Glutamatergic neuron (in vitro differentiated cells): ENCODE measurements around the gene BCKDK. TPM values are rescaled to one million over a fixed set of nuclear protein-coding genes. Genes with fewer than 3 reads are reported as not detected.

Experiments
- DNase-seq: peaks from one replicate; pipeline ENCODE4 v3.0.0; 2022
- H3K27ac Mint-ChIP-seq: one replicate; pipeline ENCODE4 v1.8.0; 2020; ENCODE audit warnings: mild to moderate bottlenecking, mixed read lengths, inconsistent platforms; ENCODE audit not compliant: unreplicated experiment
- H3K27me3 Mint-ChIP-seq: one replicate; pipeline ENCODE4 v1.8.0; 2020; ENCODE audit warnings: mild to moderate bottlenecking, moderate library complexity, mixed read lengths, inconsistent platforms; ENCODE audit not compliant: unreplicated experiment
- H3K36me3 Mint-ChIP-seq: one replicate; pipeline ENCODE4 v1.8.0; 2020; ENCODE audit warnings: mild to moderate bottlenecking, mixed read lengths, inconsistent platforms; ENCODE audit not compliant: unreplicated experiment
- H3K4me1 Mint-ChIP-seq: one replicate; pipeline ENCODE4 v1.8.0; 2020; ENCODE audit warnings: mild to moderate bottlenecking, low read depth, mixed read lengths, inconsistent platforms; ENCODE audit not compliant: unreplicated experiment
- H3K4me3 Mint-ChIP-seq: one replicate; pipeline ENCODE4 v1.8.0; 2020; ENCODE audit warnings: mild to moderate bottlenecking, mixed read lengths, inconsistent platforms; ENCODE audit not compliant: unreplicated experiment
- H3K9me3 Mint-ChIP-seq: one replicate; pipeline ENCODE4 v1.8.0; 2020; ENCODE audit warnings: mild to moderate bottlenecking, moderate library complexity, mixed read lengths, inconsistent platforms; ENCODE audit not compliant: unreplicated experiment
- long read RNA-seq: library from polyadenylated mRNA; unstranded; transcript quantifications from one replicate; pipeline ENCODE4 v2.0.0, GENCODE V29; 2020; ENCODE audit not compliant: unreplicated experiment
- total RNA-seq: library from RNA; stranded (reverse); fragmentation: NEBNext Ultra II Directional; extraction: Animal tissue kit (Norgen Biotek cat#: 25700); gene quantifications from one replicate; pipeline ENCODE4 v1.2.1, GENCODE V29; 2021; ENCODE audit not compliant: unreplicated experiment
- TF ChIP-seq, protein P1 (sequence below): fragments of 200-600 bp; sonication (generic); IDR thresholded peaks from one replicate; pipeline ENCODE4 v1.5.0; 2021; ENCODE audit not compliant: partially characterized antibody, unreplicated experiment

The BCKDK gene
- total RNA-seq, result 62.4 TPM
- long read RNA-seq, transcript BCKDK-203 (11 exons, 1,997 nt), result minor isoform, 26 of 85 reads
- long read RNA-seq, transcript BCKDK-201 (12 exons, 2,128 nt), result major isoform, 33 of 85 reads
- long read RNA-seq, partial matches to known transcripts, result 17 of 85 reads
- long read RNA-seq, other reads (novel, unspliced or antisense), result 9 of 85 reads

DNA sequence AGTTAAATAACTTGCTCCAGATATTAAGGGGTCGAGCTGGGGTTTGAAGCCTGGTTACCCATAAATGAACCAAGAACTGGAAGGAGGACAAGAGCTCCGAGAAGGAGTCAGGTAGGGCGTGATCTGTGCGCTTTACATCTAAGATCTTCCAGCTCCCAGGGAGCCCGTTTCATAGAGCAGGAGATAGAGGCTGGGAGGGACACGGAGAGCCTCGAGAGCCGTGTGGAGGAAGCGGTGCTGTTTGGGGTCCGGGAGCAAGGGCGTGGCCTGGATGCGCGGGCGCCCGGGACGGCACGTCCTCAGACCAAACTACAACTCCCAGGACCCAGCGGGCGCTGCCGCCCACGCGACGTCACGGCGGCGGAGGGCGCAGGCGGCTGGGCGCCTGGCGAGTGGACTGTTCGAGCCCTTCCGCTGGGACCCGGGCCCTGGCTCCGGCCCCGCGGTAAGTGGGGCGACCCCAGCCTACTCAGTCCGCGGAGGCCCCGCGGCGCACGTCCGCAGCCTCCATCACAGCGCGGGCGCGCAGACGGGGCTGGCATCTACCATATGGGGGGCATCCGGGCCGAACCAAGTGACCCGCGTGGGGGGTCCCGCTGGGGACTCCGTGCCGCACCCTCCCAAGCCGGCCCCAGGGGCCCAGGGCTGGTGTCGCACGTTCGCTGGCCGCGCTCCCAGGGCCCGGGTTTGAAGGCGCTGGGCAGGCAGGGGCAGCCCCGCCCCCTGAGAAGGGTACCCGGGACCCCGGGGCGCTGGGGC is at the start of gene BCKDK:
Gene BCKDK (plus strand): TSS at position 352 of the 759 bp plus-strand sequence. CDS start 838 bp downstream, outside the sequence.
- peaks cover 13% of the 10 kb centered on the region for H3K9me3 Mint-ChIP-seq

DNA sequence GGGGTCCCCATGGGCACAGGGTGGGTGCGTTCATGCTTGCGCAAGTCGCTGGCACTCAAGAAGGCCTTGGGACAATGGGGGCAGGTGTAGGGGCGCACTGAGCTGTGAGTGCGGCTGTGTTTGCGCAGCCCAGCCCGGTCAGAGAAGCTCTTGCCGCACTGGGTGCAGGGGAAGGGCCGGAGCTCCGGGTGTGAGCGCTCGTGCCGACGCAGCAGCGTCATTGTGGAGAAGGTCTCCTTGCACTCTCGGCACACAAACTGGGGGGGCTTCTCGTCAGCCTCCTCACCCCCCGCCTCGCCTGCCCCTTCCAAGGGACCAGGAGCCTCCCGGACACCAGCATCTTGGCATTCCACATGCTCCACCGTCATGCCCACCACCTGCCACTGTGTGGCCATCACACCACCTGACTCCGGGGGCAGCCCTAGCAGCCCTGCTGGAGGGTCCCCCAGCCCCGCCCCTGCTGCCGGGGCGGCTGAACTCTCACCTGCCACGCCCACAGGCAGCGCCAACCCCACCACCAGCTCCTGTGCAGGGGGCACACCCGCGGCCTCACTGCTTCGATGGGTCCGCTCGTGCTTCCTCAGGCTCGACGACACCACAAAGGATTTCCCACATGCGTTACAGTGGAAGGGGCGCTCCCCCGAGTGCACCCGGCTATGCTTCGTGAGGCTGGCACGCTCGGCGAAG is 46.9 kb upstream of the BCKDK start:
- Mint-ChIP-seq H3K27me3 (peaks cover 11% of the 10 kb centered on the region), H3K9me3 (peaks cover 14% of the 10 kb centered on the region), H3K4me1 (peaks cover 14% of the 10 kb centered on the region), H3K27ac (no peak overlapping the region), H3K36me3 (no peaks in the 10 kb centered on the region), H3K4me3 (no peak overlapping the region)
- TF ChIP-seq, protein P1, sequence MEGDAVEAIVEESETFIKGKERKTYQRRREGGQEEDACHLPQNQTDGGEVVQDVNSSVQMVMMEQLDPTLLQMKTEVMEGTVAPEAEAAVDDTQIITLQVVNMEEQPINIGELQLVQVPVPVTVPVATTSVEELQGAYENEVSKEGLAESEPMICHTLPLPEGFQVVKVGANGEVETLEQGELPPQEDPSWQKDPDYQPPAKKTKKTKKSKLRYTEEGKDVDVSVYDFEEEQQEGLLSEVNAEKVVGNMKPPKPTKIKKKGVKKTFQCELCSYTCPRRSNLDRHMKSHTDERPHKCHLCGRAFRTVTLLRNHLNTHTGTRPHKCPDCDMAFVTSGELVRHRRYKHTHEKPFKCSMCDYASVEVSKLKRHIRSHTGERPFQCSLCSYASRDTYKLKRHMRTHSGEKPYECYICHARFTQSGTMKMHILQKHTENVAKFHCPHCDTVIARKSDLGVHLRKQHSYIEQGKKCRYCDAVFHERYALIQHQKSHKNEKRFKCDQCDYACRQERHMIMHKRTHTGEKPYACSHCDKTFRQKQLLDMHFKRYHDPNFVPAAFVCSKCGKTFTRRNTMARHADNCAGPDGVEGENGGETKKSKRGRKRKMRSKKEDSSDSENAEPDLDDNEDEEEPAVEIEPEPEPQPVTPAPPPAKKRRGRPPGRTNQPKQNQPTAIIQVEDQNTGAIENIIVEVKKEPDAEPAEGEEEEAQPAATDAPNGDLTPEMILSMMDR, result no peak
- no peak for DNase-seq

More for the DNA sequence above, at the start of gene BCKDK:
- TF ChIP-seq, protein P1, result no peak
- H3K27ac Mint-ChIP-seq, result peak within 1 kb of the TSS; percentile 99
- peak; percentile 86 for DNase-seq
- no peaks in the 10 kb centered on the region for H3K36me3 Mint-ChIP-seq
- H3K4me3 Mint-ChIP-seq, result peak within 1 kb of the TSS; percentile 89
- peaks cover 8% of the 10 kb centered on the region for H3K27me3 Mint-ChIP-seq
- H3K4me1 Mint-ChIP-seq, result peaks cover 11% of the 10 kb centered on the region

DNA sequence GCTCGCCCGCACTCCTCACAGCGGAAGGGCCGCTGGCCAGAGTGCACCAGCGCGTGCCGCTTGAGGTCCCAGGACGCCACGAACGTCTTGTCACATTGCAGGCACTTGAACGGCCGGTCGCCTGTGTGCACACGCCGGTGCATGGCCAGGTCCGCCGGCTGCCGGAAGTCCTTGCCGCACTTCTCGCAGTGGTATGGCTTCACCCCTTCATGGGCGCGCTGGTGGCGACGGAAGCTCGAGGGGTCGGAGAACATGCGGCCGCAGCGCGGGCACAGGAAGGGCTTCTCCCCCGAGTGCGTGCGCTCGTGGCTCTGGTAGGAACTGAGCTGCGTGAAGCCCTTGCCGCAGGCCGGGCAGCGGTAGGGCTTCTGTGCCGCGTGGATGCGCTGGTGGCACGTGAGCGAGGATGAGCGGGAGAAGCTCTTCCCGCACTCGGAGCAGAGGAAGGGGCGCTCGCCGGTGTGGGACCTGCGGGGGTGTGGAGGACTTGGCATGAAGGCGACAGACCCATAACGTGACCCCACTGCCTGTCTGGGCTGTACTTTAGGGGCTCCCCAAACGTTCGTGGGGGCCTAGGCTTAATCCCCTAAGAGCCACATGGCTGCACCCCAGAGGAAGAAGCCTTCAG is 46.3 kb upstream of the BCKDK start:
- Mint-ChIP-seq H3K4me3 (no peak overlapping the region), H3K4me1 (peaks cover 14% of the 10 kb centered on the region), H3K36me3 (no peaks in the 10 kb centered on the region), H3K9me3 (peaks cover 14% of the 10 kb centered on the region), H3K27ac (no peak overlapping the region), H3K27me3 (peaks cover 9% of the 10 kb centered on the region)
- DNase-seq, result no peak
- TF ChIP-seq, protein P1, result no peak

DNA sequence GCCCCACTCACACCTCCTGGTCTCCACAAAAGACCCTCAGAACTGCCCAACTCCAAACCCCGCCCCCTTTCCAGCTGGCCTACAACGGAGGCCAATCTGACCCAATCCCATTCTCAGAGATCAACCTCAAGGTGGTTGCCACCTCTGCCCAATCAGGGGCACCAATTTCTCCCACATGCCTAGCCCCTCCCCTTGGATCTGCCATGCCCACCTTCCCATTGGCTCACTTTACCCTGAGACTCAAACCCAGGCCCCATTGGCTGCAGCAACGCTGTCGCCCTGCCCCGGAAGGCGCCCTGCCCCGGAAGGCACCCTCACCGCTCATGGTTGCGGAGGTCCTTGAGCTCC is 44.7 kb upstream of the BCKDK start:
- Mint-ChIP-seq H3K27ac (peak overlapping the region; percentile 43), H3K36me3 (no peaks in the 10 kb centered on the region), H3K9me3 (peaks cover 12% of the 10 kb centered on the region), H3K4me3 (no peak overlapping the region), H3K4me1 (peaks cover 14% of the 10 kb centered on the region), H3K27me3 (peaks cover 11% of the 10 kb centered on the region)
- DNase-seq, result no peak
- TF ChIP-seq, protein P1, result no peak
